Activated CD8-positive, alpha-beta T cell treated with anti-CD3 and anti-CD28 coated beads for 36 hours (primary cell): ENCODE data around the gene SV2B. TPM values are rescaled to one million over a fixed set of nuclear protein-coding genes. Genes with fewer than 3 reads are reported as not detected.

ENCODE experiments used
- ATAC-seq: fragments of 200-7000 bp; cut with Tn5 transposase; one replicate; pipeline ENCODE4 v1.10.0; 2021; ENCODE audit warnings: mild to moderate bottlenecking, moderate library complexity
- CTCF ChIA-PET: fragments of 350-600 bp; sonication (Branson Sonifier 250); formaldehyde crosslinking; loops from one replicate; lab custom pipeline; 2021; ENCODE audit warnings: antibody characterized with exemption; lab: Charles Lee
- POLR2A ChIA-PET: fragments of 350-600 bp; sonication (Branson Sonifier 250); formaldehyde crosslinking; loops from one replicate; lab custom pipeline; 2021; ENCODE audit warnings: antibody characterized with exemption; lab: Charles Lee
- DNase-seq: peaks from one replicate; pipeline ENCODE4 v3.0.0-alpha.2; 2020
- H3K27ac Mint-ChIP-seq: one replicate; pipeline ENCODE4 v1.8.0; 2021; ENCODE audit warnings: mild to moderate bottlenecking, mixed read lengths
- H3K27me3 Mint-ChIP-seq: one replicate; pipeline ENCODE4 v1.8.0; 2021; ENCODE audit warnings: mixed read lengths
- H3K36me3 Mint-ChIP-seq: one replicate; pipeline ENCODE4 v1.8.0; 2021; ENCODE audit warnings: low read depth, mixed read lengths
- H3K4me1 Mint-ChIP-seq: one replicate; pipeline ENCODE4 v1.8.0; 2021; ENCODE audit warnings: low read depth, mixed read lengths
- H3K4me3 Mint-ChIP-seq: one replicate; pipeline ENCODE4 v1.8.0; 2021; ENCODE audit warnings: mild to moderate bottlenecking, moderate library complexity, mixed read lengths
- H3K9me3 Mint-ChIP-seq: one replicate; pipeline ENCODE4 v1.8.0; 2021; ENCODE audit warnings: mixed read lengths
- CTCF ChIP-seq: fragments of 200-600 bp; IDR thresholded peaks from one replicate; pipeline ENCODE4 v1.8.0; 2022; ENCODE audit warnings: antibody characterized with exemption, mild to moderate bottlenecking
- intact Hi-C: fragments of 100-400 bp; cut with micrococcal nuclease; formaldehyde crosslinking; loops from one replicate; pipeline ENCODE4 v1.10.0; 2022
- total RNA-seq, 2 experiments: library from RNA; stranded (reverse); gene quantifications; one replicate each; pipeline ENCODE4 v1.2.3, GENCODE V29; 2021

The SV2B gene
- total RNA-seq, 2 experiments from 2014 or later: not detected

- DNase-seq: no peak
These were observed 102.5 kb downstream of the SV2B start for GRCh38 chr15:91202510-91203102.

GRCh38 chr15:91203619-91204203, 103.7 kb downstream of the SV2B start:
- Mint-ChIP-seq H3K36me3 (no peaks in the 10 kb centered on the region), H3K27me3 (peaks cover 7% of the 10 kb centered on the region), H3K27ac (no peak overlapping the region), H3K4me1 (no peaks in the 10 kb centered on the region), H3K9me3 (no peaks in the 10 kb centered on the region), H3K4me3 (no peak overlapping the region)
- intact Hi-C loops: no loop called here
- POLR2A ChIA-PET: no interaction called here
- no peak for ATAC-seq
- TF ChIP-seq CTCF: no peak
- DNase-seq: no peak
- CTCF ChIA-PET: interaction anchor here (1.8 kb wide), 1 partner anchor 148 kb away, joined by 5 read pairs; no protein-coding TSS in a partner anchor

More at GRCh38 chr15:91202510-91203102, 102.5 kb downstream of the SV2B start:
- H3K27ac Mint-ChIP-seq: no peak overlapping the region
- no peaks in the 10 kb centered on the region for H3K4me1 Mint-ChIP-seq
- intact Hi-C loops: no loop called here
- no peak for TF ChIP-seq CTCF
- H3K36me3 Mint-ChIP-seq: no peaks in the 10 kb centered on the region
- no peak for ATAC-seq
- H3K27me3 Mint-ChIP-seq: peaks cover 7% of the 10 kb centered on the region
- CTCF ChIA-PET: interaction anchor here (1.8 kb wide), 1 partner anchor 147 kb away, joined by 5 read pairs; no protein-coding TSS in a partner anchor
- POLR2A ChIA-PET: no interaction called here
- H3K9me3 Mint-ChIP-seq: no peaks in the 10 kb centered on the region
- no peak overlapping the region for H3K4me3 Mint-ChIP-seq

DNA sequence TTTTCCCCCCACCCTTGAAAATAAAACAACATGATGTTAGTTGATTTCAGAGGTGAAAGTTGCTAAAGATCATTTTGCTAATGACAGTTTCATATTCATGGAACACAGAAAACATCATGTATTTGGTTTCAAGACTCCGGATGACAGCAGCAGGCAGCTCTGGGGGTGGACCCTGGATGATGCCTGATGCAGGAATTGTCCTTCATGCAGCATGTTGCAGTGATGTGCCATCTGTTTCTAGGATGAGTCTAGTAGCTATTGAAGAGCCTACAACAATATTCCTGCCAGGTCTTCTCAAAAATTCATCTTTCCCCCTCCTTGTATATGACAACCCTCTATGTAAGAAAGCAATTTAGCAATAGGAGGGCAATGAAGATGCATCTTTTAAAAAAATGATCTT, 108.3 kb downstream of the SV2B start:
- no peak overlapping the region for H3K27ac Mint-ChIP-seq
- intact Hi-C loops: no loop called here
- H3K36me3 Mint-ChIP-seq: no peaks in the 10 kb centered on the region

GRCh38 chr15:91209318-91209717, 109.3 kb downstream of the SV2B start:
- CTCF ChIA-PET: no interaction called here
- Mint-ChIP-seq H3K9me3 (peaks cover 4% of the 10 kb centered on the region), H3K4me3 (no peak overlapping the region), H3K27ac (no peak overlapping the region), H3K4me1 (no peaks in the 10 kb centered on the region), H3K36me3 (no peaks in the 10 kb centered on the region), H3K27me3 (peaks cover 20% of the 10 kb centered on the region)
- intact Hi-C loops: no loop called here
- no peak for ATAC-seq
- POLR2A ChIA-PET: no interaction called here
- no peak for TF ChIP-seq CTCF
- no peak for DNase-seq

More for the DNA sequence above, 108.3 kb downstream of the SV2B start:
- Mint-ChIP-seq H3K4me3 (no peak overlapping the region), H3K27me3 (peaks cover 17% of the 10 kb centered on the region), H3K4me1 (no peaks in the 10 kb centered on the region), H3K9me3 (no peaks in the 10 kb centered on the region)
- no peak for DNase-seq
- CTCF ChIA-PET: no interaction called here
- TF ChIP-seq CTCF: no peak
- no peak for ATAC-seq
- POLR2A ChIA-PET: no interaction called here

DNA sequence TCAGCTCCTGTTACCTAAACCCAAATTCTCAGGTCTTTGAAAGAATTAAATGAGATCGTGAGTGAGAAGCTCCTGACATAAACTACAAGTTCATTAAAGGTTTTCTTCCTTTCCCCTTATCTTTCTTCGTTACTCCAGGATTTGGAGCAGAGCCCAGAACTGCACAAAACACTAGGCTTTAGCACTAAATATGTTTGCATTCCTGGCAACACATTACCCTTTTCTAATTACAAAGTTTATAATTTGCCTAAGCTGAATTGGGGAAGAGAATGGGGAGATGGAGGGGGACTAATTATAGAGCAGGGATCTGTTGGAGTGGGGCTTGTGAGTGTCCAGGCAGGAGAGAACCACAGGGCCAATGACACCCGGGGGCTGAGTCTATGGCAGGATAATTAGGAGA, 109.7 kb downstream of the SV2B start:
- H3K27ac Mint-ChIP-seq: no peak overlapping the region
- H3K4me1 Mint-ChIP-seq: no peaks in the 10 kb centered on the region
- peaks cover 20% of the 10 kb centered on the region for H3K27me3 Mint-ChIP-seq
- ChIA-PET CTCF (no interaction called here), POLR2A (no interaction called here)
- H3K36me3 Mint-ChIP-seq: no peaks in the 10 kb centered on the region
- TF ChIP-seq CTCF: no peak
- DNase-seq: no peak
- intact Hi-C loops: no loop called here
- no peak for ATAC-seq
- H3K4me3 Mint-ChIP-seq: no peak overlapping the region
- H3K9me3 Mint-ChIP-seq: peaks cover 5% of the 10 kb centered on the region
